SK-N-SH treated with all-trans-retinoic acid at 6 μM for 48 hours (cell line): ENCODE data around the gene DBF4.
A peak's percentile ranks its signal among the peaks of the same experiment; 100 is the strongest.

Experiments used
- ATAC-seq: fragments of 200-7000 bp; cut with Tn5 transposase; 3 replicates; pipeline ENCODE4 v1.9.1; 2020; ENCODE audit warnings: mild to moderate bottlenecking, moderate library complexity
- ARNTL ChIP-seq: fragments of 450-650 bp; formaldehyde crosslinking; IDR thresholded peaks from 2 replicates; pipeline ENCODE4 v1.5.0; 2020; ENCODE audit warnings: low read depth, mild to moderate bottlenecking, moderate library complexity, borderline replicate concordance
- BACH2 ChIP-seq: fragments of 250-450 bp; sonication (Bioruptor Pico); IDR thresholded peaks from 2 replicates; pipeline ENCODE4 v1.9.0; 2021; ENCODE audit warnings: mild to moderate bottlenecking, borderline replicate concordance
- CSDC2 ChIP-seq: fragments of 250-450 bp; sonication (Bioruptor Pico); IDR thresholded peaks from 2 replicates; pipeline ENCODE4 v1.5.0; 2020; ENCODE audit warnings: mild to moderate bottlenecking, moderate library complexity
- ESRRG ChIP-seq: fragments of 250-450 bp; sonication (Bioruptor Pico); IDR thresholded peaks from 2 replicates; pipeline ENCODE4 v1.6.1; 2021; ENCODE audit warnings: mild to moderate bottlenecking
- GLIS3 ChIP-seq: fragments of 250-450 bp; sonication (Bioruptor Pico); IDR thresholded peaks from 2 replicates; pipeline ENCODE4 v1.5.0; 2020; ENCODE audit warnings: mild to moderate bottlenecking, moderate library complexity
- OSR1 ChIP-seq: fragments of 250-450 bp; sonication (Bioruptor Pico); IDR thresholded peaks from 2 replicates; pipeline ENCODE4 v1.8.0; 2022; ENCODE audit warnings: moderate library complexity, mild to moderate bottlenecking, inconsistent platforms
- POU6F1 ChIP-seq: fragments of 250-450 bp; sonication (Bioruptor Pico); IDR thresholded peaks from 2 replicates; pipeline ENCODE4 v1.8.0; 2021; ENCODE audit warnings: low read depth, mild to moderate bottlenecking, moderate library complexity, borderline replicate concordance
- PPARA ChIP-seq: fragments of 250-450 bp; sonication (Bioruptor Pico); IDR thresholded peaks from 2 replicates; pipeline ENCODE4 v1.5.0; 2020; ENCODE audit warnings: mild to moderate bottlenecking, borderline replicate concordance
- RARB ChIP-seq: fragments of 250-450 bp; sonication (Bioruptor Pico); IDR thresholded peaks from 2 replicates; pipeline ENCODE4 v1.8.0; 2021; ENCODE audit warnings: mild to moderate bottlenecking, moderate library complexity
- SNAI2 ChIP-seq: fragments of 250-450 bp; sonication (Bioruptor Pico); IDR thresholded peaks from 2 replicates; pipeline ENCODE4 v1.5.0; 2020; ENCODE audit warnings: mild to moderate bottlenecking, moderate library complexity
- TCF4 ChIP-seq: fragments of 250-450 bp; sonication (Bioruptor Pico); IDR thresholded peaks from 2 replicates; pipeline ENCODE4 v1.8.0; 2021; ENCODE audit warnings: mild to moderate bottlenecking, moderate library complexity, borderline replicate concordance
- TOX ChIP-seq: fragments of 250-450 bp; sonication (Bioruptor Pico); IDR thresholded peaks from 2 replicates; pipeline ENCODE4 v1.8.0; 2021; ENCODE audit warnings: mild to moderate bottlenecking, moderate library complexity, borderline replicate concordance
- ZC3H10 ChIP-seq: fragments of 250-450 bp; sonication (Bioruptor Pico); IDR thresholded peaks from 2 replicates; pipeline ENCODE4 v1.5.1; 2021; ENCODE audit warnings: mild to moderate bottlenecking, moderate library complexity
- ZFP3 ChIP-seq: fragments of 250-450 bp; sonication (Bioruptor Pico); IDR thresholded peaks from 2 replicates; pipeline ENCODE4 v1.5.0; 2020; ENCODE audit warnings: mild to moderate bottlenecking, moderate library complexity
- ZFP30 ChIP-seq: fragments of 450-650 bp; formaldehyde crosslinking; IDR thresholded peaks from 2 replicates; pipeline ENCODE4 v1.5.0; 2022; ENCODE audit warnings: mild to moderate bottlenecking, moderate library complexity
- ZNF70 ChIP-seq: fragments of 450-650 bp; formaldehyde crosslinking; IDR thresholded peaks from 2 replicates; pipeline ENCODE4 v1.5.0; 2020; ENCODE audit warnings: mild to moderate bottlenecking, moderate library complexity
- ZNF8 ChIP-seq: fragments of 450-650 bp; formaldehyde crosslinking; IDR thresholded peaks from 2 replicates; pipeline ENCODE4 v1.5.0; 2020; ENCODE audit warnings: mild to moderate bottlenecking, moderate library complexity
- TF ChIP-seq, protein P1 (sequence below): fragments of 250-450 bp; sonication (Bioruptor Pico); IDR thresholded peaks from 2 replicates; pipeline ENCODE4 v1.5.0; 2020; ENCODE audit warnings: mild to moderate bottlenecking, moderate library complexity
- TF ChIP-seq, protein P2 (sequence below): fragments of 250-450 bp; sonication (Bioruptor Pico); IDR thresholded peaks from 2 replicates; pipeline ENCODE4 v1.5.1; 2020; ENCODE audit warnings: low read depth, mild to moderate bottlenecking, moderate library complexity
- TF ChIP-seq, protein P3 (sequence below): fragments of 250-450 bp; sonication (Bioruptor Pico); IDR thresholded peaks from 2 replicates; pipeline ENCODE4 v1.8.0; 2020; ENCODE audit warnings: mild to moderate bottlenecking, moderate library complexity, borderline replicate concordance

DBF4 gene

GRCh38 chr7:87933953-87934698 is 57.8 kb downstream of the DBF4 start, which contains the start of gene ADAM22:
ADAM22 (plus strand) TSS chr7:87934251; CDS start chr7:87934466, 215 bp downstream.
- ATAC-seq, result peak; percentile 96
- TF ChIP-seq ZFP3 (CRISPR knock-in tag) (peak; percentile 91), GLIS3 (CRISPR knock-in tag) (peak; percentile 70; the same call in 1 of the 2 replicates), SNAI2 (CRISPR knock-in tag) (peak; percentile 76; the same call in 1 of the 2 replicates), POU6F1 (CRISPR knock-in tag) (0 out of 2 replicates have a peak, but pooled peaks have one; percentile 17), ZNF70 (CRISPR knock-in tag) (no peak)
- TF ChIP-seq, protein P1, sequence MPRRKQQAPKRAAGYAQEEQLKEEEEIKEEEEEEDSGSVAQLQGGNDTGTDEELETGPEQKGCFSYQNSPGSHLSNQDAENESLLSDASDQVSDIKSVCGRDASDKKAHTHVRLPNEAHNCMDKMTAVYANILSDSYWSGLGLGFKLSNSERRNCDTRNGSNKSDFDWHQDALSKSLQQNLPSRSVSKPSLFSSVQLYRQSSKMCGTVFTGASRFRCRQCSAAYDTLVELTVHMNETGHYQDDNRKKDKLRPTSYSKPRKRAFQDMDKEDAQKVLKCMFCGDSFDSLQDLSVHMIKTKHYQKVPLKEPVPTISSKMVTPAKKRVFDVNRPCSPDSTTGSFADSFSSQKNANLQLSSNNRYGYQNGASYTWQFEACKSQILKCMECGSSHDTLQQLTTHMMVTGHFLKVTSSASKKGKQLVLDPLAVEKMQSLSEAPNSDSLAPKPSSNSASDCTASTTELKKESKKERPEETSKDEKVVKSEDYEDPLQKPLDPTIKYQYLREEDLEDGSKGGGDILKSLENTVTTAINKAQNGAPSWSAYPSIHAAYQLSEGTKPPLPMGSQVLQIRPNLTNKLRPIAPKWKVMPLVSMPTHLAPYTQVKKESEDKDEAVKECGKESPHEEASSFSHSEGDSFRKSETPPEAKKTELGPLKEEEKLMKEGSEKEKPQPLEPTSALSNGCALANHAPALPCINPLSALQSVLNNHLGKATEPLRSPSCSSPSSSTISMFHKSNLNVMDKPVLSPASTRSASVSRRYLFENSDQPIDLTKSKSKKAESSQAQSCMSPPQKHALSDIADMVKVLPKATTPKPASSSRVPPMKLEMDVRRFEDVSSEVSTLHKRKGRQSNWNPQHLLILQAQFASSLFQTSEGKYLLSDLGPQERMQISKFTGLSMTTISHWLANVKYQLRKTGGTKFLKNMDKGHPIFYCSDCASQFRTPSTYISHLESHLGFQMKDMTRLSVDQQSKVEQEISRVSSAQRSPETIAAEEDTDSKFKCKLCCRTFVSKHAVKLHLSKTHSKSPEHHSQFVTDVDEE (CRISPR knock-in tag), result peak; percentile 81

DNA sequence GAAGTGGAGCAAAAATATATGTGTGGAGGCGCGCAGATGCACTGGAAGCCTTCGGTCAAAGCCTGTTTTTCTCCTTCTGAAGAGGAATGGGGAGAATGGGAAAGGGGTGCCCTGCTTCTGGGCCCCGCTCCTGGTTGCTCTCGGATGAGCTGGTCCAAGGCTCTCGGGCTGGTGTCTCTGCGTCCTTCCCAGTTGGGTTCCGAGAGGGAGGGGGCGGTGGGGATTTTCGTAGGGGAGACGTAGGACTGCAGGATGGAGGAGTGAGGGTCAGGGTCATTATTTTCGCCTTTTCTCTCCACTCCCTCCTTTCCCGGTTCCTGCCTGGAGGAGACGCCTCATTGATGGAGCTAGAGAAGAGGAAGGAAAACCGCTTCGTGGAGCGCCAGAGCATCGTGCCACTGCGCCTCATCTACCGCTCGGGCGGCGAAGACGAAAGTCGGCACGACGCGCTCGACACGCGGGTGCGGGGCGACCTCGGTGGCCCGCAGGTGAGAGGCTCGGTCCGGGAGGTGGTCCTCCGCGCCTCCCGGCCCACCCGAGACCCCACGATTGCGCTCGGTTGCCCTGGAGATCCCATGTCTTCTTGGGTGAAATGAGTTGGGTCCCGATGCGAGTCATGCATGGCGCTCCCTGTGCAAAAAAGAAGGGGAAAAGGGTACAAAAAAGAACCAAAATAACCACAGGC is 58.5 kb downstream of the DBF4 start:
- peak; percentile 22; the same call in 1 of the 2 replicates for TF ChIP-seq ZFP3 (CRISPR knock-in tag)
- no peak for TF ChIP-seq RARB
- peak; percentile 56 for ATAC-seq

- ATAC-seq, result 0 out of 3 replicates have a peak, but pooled peaks have one; percentile 2
- TF ChIP-seq SNAI2 (CRISPR knock-in tag), result no peak
- no peak for TF ChIP-seq ZNF8
- TF ChIP-seq, protein P1 (CRISPR knock-in tag), result no peak
- no peak for TF ChIP-seq BACH2 (CRISPR knock-in tag)
- no peak for TF ChIP-seq OSR1 (CRISPR knock-in tag)
- TF ChIP-seq ARNTL (CRISPR knock-in tag), result no peak
- TF ChIP-seq, protein P2, sequence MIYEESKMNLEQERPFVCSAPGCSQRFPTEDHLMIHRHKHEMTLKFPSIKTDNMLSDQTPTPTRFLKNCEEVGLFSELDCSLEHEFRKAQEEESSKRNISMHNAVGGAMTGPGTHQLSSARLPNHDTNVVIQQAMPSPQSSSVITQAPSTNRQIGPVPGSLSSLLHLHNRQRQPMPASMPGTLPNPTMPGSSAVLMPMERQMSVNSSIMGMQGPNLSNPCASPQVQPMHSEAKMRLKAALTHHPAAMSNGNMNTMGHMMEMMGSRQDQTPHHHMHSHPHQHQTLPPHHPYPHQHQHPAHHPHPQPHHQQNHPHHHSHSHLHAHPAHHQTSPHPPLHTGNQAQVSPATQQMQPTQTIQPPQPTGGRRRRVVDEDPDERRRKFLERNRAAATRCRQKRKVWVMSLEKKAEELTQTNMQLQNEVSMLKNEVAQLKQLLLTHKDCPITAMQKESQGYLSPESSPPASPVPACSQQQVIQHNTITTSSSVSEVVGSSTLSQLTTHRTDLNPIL (CRISPR knock-in tag), result no peak
- no peak for TF ChIP-seq TCF4 (CRISPR knock-in tag)
- no peak for TF ChIP-seq TOX (CRISPR knock-in tag)
- no peak for TF ChIP-seq ZC3H10 (CRISPR knock-in tag)
Observed at GRCh38 chr7:87935384-87935706, 59.1 kb downstream of the DBF4 start.

DNA sequence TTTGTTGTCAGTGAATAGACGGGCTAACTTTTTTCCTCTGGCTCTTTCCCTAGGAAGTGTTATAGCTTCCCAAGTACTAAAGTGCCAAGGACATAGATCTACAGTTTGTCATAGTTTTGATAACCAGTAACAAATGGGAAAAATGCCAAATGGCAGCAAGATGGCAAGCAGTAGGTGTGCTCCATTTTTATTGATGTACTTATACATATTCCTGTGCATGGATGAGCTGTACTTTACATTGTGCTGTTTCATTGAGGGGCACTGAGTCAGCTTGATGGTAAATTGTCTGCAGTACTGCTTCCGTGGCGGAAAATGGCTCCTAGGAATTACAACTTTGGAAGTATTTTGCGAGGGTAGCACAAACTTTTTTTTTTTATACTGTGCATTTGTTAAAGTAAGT is 64.8 kb downstream of the DBF4 start:
- ATAC-seq, result no peak
- no peak for TF ChIP-seq GLIS3 (CRISPR knock-in tag)
- TF ChIP-seq ZNF8, result no peak
- no peak for TF ChIP-seq ZFP30 (CRISPR knock-in tag)
- TF ChIP-seq ESRRG, result no peak
- TF ChIP-seq, protein P1 (CRISPR knock-in tag), result no peak
- TF ChIP-seq BACH2 (CRISPR knock-in tag), result no peak
- no peak for TF ChIP-seq ZC3H10 (CRISPR knock-in tag)
- TF ChIP-seq CSDC2 (CRISPR knock-in tag), result no peak
- TF ChIP-seq, protein P3, sequence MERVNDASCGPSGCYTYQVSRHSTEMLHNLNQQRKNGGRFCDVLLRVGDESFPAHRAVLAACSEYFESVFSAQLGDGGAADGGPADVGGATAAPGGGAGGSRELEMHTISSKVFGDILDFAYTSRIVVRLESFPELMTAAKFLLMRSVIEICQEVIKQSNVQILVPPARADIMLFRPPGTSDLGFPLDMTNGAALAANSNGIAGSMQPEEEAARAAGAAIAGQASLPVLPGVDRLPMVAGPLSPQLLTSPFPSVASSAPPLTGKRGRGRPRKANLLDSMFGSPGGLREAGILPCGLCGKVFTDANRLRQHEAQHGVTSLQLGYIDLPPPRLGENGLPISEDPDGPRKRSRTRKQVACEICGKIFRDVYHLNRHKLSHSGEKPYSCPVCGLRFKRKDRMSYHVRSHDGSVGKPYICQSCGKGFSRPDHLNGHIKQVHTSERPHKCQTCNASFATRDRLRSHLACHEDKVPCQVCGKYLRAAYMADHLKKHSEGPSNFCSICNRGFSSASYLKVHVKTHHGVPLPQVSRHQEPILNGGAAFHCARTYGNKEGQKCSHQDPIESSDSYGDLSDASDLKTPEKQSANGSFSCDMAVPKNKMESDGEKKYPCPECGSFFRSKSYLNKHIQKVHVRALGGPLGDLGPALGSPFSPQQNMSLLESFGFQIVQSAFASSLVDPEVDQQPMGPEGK, result no peak
- TF ChIP-seq PPARA, result no peak
